Nephron progenitor cell (in vitro differentiated cells): ENCODE results near the gene B3GAT1.

Experiments
- DNase-seq: peaks from one replicate; pipeline ENCODE4 v3.0.0; 2021
- H3K27ac Mint-ChIP-seq: 2 replicates; pipeline ENCODE4 v1.8.0; 2021; ENCODE audit warnings: mild to moderate bottlenecking, moderate library complexity, mixed read lengths
- H3K27me3 Mint-ChIP-seq: 2 replicates; pipeline ENCODE4 v1.8.0; 2021; ENCODE audit warnings: mild to moderate bottlenecking, low read depth, mixed read lengths; ENCODE audit not compliant: poor library complexity
- H3K36me3 Mint-ChIP-seq: 2 replicates; pipeline ENCODE4 v1.8.0; 2021; ENCODE audit warnings: low read depth, mixed read lengths
- H3K4me1 Mint-ChIP-seq: 2 replicates; pipeline ENCODE4 v1.8.0; 2021; ENCODE audit warnings: mixed read lengths
- H3K4me3 Mint-ChIP-seq: 2 replicates; pipeline ENCODE4 v1.8.0; 2021; ENCODE audit warnings: mild to moderate bottlenecking, moderate library complexity, mixed read lengths
- H3K9me3 Mint-ChIP-seq: 2 replicates; pipeline ENCODE4 v1.8.0; 2021; ENCODE audit warnings: mild to moderate bottlenecking, moderate library complexity, mixed read lengths
- TF ChIP-seq, protein P1 (sequence below): fragments of 200-600 bp; sonication (generic); IDR thresholded peaks from 2 replicates; pipeline ENCODE4 v1.5.0; 2021; ENCODE audit warnings: antibody characterized with exemption

The B3GAT1 gene

DNA sequence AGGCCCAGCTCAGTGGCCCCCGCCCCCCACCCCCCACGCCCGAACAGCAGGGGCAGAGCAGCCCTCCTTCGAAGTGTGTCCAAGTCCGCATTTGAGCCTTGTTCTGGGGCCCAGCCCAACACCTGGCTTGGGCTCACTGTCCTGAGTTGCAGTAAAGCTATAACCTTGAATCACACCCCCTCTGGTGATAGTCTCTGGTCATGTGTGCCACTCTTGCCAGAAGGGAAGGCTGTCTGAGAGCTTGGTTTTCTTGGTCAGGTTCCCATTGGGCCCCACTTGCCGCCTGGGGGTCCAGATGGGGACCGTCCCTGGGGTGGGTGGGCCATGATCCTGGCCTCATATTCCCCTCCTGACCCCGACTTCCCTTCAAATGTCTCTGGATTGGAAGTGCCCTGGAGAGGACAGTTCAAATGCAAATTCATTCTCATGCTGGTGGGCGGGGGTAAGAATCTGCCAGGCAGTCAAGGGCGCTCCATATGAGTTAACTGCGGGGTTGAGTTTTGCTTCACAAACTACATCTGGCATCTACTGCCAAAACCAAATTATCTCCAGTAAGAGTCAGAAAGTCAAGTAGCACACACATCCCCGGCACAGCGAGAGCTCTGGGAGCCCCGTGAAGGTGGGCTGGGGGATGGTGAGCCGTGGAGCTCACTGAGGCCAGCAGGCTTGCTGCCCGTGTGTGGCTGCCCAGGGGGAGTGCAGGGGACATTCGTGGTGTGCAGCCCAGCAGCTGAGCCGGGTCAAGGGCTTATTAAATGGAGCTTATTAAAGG, 35.7 kb downstream of the B3GAT1 start:
- DNase-seq = no peak
- no peak overlapping the region for H3K4me3 Mint-ChIP-seq
- TF ChIP-seq, protein P1, sequence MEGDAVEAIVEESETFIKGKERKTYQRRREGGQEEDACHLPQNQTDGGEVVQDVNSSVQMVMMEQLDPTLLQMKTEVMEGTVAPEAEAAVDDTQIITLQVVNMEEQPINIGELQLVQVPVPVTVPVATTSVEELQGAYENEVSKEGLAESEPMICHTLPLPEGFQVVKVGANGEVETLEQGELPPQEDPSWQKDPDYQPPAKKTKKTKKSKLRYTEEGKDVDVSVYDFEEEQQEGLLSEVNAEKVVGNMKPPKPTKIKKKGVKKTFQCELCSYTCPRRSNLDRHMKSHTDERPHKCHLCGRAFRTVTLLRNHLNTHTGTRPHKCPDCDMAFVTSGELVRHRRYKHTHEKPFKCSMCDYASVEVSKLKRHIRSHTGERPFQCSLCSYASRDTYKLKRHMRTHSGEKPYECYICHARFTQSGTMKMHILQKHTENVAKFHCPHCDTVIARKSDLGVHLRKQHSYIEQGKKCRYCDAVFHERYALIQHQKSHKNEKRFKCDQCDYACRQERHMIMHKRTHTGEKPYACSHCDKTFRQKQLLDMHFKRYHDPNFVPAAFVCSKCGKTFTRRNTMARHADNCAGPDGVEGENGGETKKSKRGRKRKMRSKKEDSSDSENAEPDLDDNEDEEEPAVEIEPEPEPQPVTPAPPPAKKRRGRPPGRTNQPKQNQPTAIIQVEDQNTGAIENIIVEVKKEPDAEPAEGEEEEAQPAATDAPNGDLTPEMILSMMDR = no peak
- peaks cover 7% of the 10 kb centered on the region for H3K4me1 Mint-ChIP-seq
- peaks cover 8% of the 10 kb centered on the region for H3K27me3 Mint-ChIP-seq
- H3K9me3 Mint-ChIP-seq = no peaks in the 10 kb centered on the region
- no peaks in the 10 kb centered on the region for H3K36me3 Mint-ChIP-seq
- no peak overlapping the region for H3K27ac Mint-ChIP-seq

DNA sequence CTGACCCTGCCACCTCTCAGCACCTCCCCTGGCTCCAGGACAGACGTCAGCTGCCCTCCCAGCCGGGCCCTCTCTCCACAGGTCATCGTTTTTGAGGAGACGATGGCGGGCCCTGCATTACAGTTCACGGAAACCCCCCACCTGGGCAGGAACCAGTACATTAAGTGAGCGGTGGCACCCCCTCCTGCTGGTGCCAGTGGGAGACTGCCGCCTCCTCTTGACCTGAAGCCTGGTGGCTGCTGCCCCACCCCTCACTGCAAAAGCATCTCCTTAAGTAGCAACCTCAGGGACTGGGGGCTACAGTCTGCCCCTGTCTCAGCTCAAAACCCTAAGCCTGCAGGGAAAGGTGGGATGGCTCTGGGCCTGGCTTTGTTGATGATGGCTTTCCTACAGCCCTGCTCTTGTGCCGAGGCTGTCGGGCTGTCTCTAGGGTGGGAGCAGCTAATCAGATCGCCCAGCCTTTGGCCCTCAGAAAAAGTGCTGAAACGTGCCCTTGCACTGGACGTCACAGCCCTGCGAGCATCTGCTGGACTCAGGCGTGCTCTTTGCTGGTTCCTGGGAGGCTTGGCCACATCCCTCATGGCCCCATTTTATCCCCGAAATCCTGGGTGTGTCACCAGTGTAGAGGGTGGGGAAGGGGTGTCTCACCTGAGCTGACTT, 37.0 kb downstream of the B3GAT1 start:
- no peaks in the 10 kb centered on the region for H3K36me3 Mint-ChIP-seq
- H3K27ac Mint-ChIP-seq = no peak overlapping the region
- no peaks in the 10 kb centered on the region for H3K9me3 Mint-ChIP-seq
- peaks cover 14% of the 10 kb centered on the region for H3K27me3 Mint-ChIP-seq
- TF ChIP-seq, protein P1 = no peak
- H3K4me3 Mint-ChIP-seq = no peak overlapping the region
- DNase-seq = no peak
- H3K4me1 Mint-ChIP-seq = peaks cover 7% of the 10 kb centered on the region

DNA sequence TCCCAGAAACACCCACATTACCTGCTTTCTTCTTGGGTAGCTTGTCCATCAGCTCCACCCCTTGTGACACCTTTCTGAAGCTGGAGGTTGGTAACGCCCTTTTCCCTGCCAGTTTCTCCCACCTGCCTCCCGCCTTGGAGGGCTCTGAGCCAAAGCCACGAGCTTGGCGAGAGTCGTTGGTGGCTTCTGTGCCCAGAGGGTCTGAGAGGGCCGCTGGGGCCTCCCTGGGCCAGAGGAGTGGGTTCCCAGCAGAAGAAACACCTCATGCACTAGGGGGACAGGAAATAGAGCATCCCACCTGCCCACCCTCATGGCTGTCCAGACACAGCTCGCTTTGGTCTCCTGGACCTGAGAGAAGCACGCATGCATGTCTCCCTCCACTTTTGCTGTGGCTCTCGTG, 37.9 kb downstream of the B3GAT1 start:
- Mint-ChIP-seq H3K36me3 (no peaks in the 10 kb centered on the region), H3K27me3 (peaks cover 20% of the 10 kb centered on the region), H3K4me1 (peaks cover 7% of the 10 kb centered on the region), H3K4me3 (no peak overlapping the region), H3K27ac (no peak overlapping the region), H3K9me3 (no peaks in the 10 kb centered on the region)
- DNase-seq = no peak
- TF ChIP-seq, protein P1 = no peak

DNA sequence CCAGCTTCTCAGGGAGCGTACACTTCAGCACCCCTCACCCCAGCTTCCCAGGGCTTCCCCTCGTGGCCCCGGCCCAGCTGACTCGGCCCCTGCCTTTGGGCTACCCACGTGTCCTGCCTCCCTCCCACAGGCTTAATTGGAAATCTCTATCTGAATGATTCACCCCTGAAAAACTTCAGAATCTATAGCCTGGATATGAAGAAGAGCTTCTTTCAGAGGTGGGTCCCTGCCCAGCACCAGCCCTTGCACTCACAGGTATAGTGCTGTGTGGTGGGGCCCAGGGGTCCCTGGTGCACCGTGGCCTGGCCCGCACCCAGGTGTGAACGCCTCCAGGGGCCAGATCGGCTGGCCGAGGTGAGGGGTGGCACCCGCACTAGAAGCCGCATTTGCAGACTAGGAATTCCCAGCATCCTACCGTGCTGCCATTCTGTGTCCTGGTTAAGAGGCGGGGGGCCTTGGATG, 38.4 kb downstream of the B3GAT1 start:
- Mint-ChIP-seq H3K36me3 (no peaks in the 10 kb centered on the region), H3K27me3 (peaks cover 21% of the 10 kb centered on the region), H3K4me3 (no peak overlapping the region), H3K9me3 (no peaks in the 10 kb centered on the region), H3K4me1 (peaks cover 7% of the 10 kb centered on the region), H3K27ac (no peak overlapping the region)
- TF ChIP-seq, protein P1 = no peak
- no peak for DNase-seq

DNA sequence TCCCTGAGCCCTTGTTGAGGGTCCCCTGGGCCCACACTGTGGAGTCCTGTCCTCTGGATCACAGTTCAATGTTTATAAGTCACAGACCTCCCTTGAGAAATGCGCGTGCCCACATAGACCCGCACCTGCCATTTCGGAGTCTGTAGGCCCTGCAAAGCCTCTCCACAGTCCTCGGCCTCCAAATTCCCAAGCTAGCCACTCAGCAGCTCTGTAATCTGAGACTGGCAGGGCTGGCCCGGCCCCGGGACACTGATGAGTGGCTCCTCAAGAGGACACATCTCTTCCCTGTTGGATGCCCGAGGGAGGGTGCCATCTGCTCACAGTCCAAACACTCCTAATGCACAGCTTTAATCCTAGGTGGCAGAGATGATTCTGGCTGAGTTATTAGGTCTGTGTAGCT, 39.1 kb downstream of the B3GAT1 start:
- H3K36me3 Mint-ChIP-seq = no peaks in the 10 kb centered on the region
- H3K27me3 Mint-ChIP-seq = peaks cover 21% of the 10 kb centered on the region
- H3K27ac Mint-ChIP-seq = peak overlapping the region; percentile 48
- no peaks in the 10 kb centered on the region for H3K9me3 Mint-ChIP-seq
- no peak overlapping the region for H3K4me3 Mint-ChIP-seq
- TF ChIP-seq, protein P1 = no peak
- peaks cover 7% of the 10 kb centered on the region for H3K4me1 Mint-ChIP-seq
- DNase-seq = peak; percentile 23
